SIG-M5 treated with dmso at 0.1 percent for 504 hours (cell line): Measurements from ENCODE around the gene TMEM141.
"Not testable (repeated sequence)": the region's sequence is repeated elsewhere in the genome, so short reads cannot be mapped to it uniquely, and the experiment has no call there.

Experiments
- DNase-seq: peaks from one replicate; lab custom pipeline; 2025; ENCODE audit not compliant: unreplicated experiment; lab: John Stamatoyannopoulos, UW

TMEM141 gene

GRCh38 chr9:136755302-136756133 lies 35.6 kb upstream of the TMEM141 start:
- DNase-seq, result not testable (repeated sequence)

- no peak for DNase-seq
These were observed 35.1 kb upstream of the TMEM141 start for GRCh38 chr9:136756134-136756438.

- DNase-seq, result no peak
These were observed 34.3 kb upstream of the TMEM141 start for GRCh38 chr9:136756836-136757235.

GRCh38 chr9:136757328-136757727 lies 33.8 kb upstream of the TMEM141 start:
- DNase-seq, result no peak

GRCh38 chr9:136757751-136758140 lies 33.4 kb upstream of the TMEM141 start:
- DNase-seq, result no peak

GRCh38 chr9:136759001-136759400 lies 32.1 kb upstream of the TMEM141 start:
- DNase-seq, result no peak

- DNase-seq, result no peak
These were observed 31.5 kb upstream of the TMEM141 start for GRCh38 chr9:136759436-136760325.

GRCh38 chr9:136760424-136760823 lies 30.7 kb upstream of the TMEM141 start:
- no peak for DNase-seq

- peak; percentile 75 for DNase-seq
These were observed 30.2 kb upstream of the TMEM141 start for GRCh38 chr9:136760834-136761544.

- no peak for DNase-seq
These were observed 29.6 kb upstream of the TMEM141 start for GRCh38 chr9:136761545-136761981.

GRCh38 chr9:136762221-136762691 lies 28.9 kb upstream of the TMEM141 start:
- no peak for DNase-seq

GRCh38 chr9:136762915-136763648 lies 28.1 kb upstream of the TMEM141 start:
- no peak for DNase-seq

- no peak for DNase-seq
These were observed 27.5 kb upstream of the TMEM141 start for GRCh38 chr9:136763649-136764035.

GRCh38 chr9:136764301-136764891 lies 26.7 kb upstream of the TMEM141 start, which contains the start of gene LCN15:
TSS of gene LCN15 (minus strand) at chr9:136764518. CDS start at chr9:136764488, 30 bp downstream.
- DNase-seq, result no peak

GRCh38 chr9:136765041-136765440 lies 26.1 kb upstream of the TMEM141 start:
- no peak for DNase-seq

GRCh38 chr9:136765745-136766409 lies 25.3 kb upstream of the TMEM141 start:
- DNase-seq, result not testable (repeated sequence)

GRCh38 chr9:136766410-136767120 lies 24.6 kb upstream of the TMEM141 start:
- peak; percentile 32 for DNase-seq

- DNase-seq, result no peak
These were observed 21.4 kb upstream of the TMEM141 start for GRCh38 chr9:136769710-136770191.

- no peak for DNase-seq
These were observed 19.2 kb upstream of the TMEM141 start for GRCh38 chr9:136771907-136772415.
